ENCODE results near the gene CCDC88B. TPM values are rescaled to one million over a fixed set of nuclear protein-coding genes. Genes with fewer than 3 reads are reported as not detected.

The CCDC88B gene
- total RNA-seq, 2 experiments from 2014 or later: 103 to 127 TPM

DNA sequence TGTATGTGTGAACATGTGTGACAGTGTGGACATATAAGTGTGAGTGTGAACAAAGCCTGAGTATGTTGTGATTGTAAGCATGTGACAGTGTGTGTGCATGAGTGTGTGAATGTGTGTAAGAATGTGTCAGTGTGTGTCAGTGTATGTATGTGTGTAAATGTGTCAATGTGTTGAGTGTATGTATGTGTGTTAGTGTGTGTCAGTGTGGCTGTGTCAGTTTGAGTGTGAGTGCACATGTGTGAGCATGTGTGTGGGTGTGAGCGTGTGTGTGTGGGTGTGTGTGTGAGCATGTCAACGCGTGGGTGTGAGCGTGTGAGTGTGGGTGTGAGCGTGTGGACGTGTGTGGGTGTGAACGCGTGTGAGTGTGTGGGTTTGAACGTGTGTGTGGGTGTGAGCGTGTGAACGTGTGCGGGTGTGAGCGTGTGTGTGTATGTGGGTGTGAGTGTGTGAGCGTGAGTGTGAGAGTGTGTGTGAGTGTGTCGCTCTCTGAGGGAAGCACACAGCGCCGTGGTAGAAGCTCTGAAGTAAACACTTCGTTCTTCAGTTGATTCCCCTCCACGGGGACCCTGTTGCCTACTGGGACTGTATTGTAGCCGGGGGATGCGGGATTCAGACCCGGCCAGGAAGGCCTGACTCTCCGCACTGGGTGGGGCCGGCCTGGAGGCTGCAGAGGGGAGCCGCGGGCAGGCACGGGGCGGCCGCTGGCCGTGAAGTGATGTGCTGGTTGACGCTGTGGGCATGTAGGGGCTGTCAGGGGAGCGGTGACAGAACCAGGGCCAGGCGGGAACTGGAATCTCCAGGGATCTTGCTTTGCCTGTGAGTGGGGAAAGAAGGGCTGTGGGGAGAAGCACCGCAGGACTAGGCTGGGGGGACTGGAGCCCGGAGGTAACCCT lies 40.1 kb downstream of the CCDC88B start:
- POLR2A ChIA-PET: no interaction called here
- CTCF ChIA-PET: no interaction called here
- Mint-ChIP-seq H3K9me3 (no peaks in the 10 kb centered on the region), H3K4me1 (no peaks in the 10 kb centered on the region), H3K4me3 (no peak overlapping the region), H3K27me3 (no peaks in the 10 kb centered on the region), H3K36me3 (ENCODE audit: low read depth) (no peaks in the 10 kb centered on the region), H3K27ac (no peak overlapping the region)
- no peak for DNase-seq

DNA sequence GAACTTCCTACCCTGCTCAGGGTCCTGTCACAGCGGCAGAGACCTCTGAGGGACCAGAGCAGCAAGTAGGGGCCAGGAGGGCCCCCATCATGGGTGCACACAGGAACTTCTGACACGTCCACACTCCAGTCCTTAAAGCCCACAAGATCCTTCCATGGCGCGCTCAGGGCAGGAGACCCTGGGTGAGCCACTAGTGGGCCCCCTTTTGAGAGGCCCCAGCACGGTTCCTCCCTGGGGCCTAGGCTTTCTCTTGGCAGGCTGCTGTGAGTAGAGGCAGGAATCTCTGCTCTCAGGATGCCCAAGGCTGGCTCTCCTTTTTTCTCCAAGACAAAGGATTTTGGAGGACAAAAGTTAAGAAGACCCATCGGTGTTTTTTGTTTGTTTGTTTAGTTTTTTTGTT lies 41.3 kb downstream of the CCDC88B start:
- no peak for DNase-seq
- CTCF ChIA-PET: no interaction called here
- Mint-ChIP-seq H3K36me3 (ENCODE audit: low read depth) (no peaks in the 10 kb centered on the region), H3K4me1 (peaks cover 4% of the 10 kb centered on the region), H3K27ac (no peak overlapping the region), H3K9me3 (no peaks in the 10 kb centered on the region), H3K27me3 (no peaks in the 10 kb centered on the region), H3K4me3 (no peak overlapping the region)
- POLR2A ChIA-PET: no interaction called here

DNA sequence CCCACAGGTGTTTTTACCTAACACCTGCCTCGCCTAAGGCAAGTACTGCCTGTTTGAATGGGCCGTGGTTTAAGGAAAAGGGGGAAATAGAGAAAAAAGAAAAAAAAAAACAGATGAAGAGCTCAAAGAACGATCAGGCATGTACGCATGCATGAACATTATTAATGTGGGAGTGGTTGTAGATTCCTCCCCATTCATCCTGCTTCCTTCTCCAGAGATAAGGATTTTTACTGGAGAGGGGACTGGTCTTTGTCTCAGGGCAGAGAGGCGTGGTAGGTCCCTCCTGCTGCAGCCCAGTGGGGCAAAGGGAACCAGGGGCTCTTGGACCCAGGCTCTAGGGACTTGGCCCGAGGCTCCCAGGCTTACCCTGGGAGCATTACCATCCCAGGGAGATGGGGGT lies 42.0 kb downstream of the CCDC88B start:
- ChIA-PET CTCF (no interaction called here), POLR2A (no interaction called here)
- H3K27ac Mint-ChIP-seq: no peak overlapping the region
- peaks cover 7% of the 10 kb centered on the region for H3K4me1 Mint-ChIP-seq
- no peaks in the 10 kb centered on the region for H3K9me3 Mint-ChIP-seq
- DNase-seq: no peak
- no peak overlapping the region for H3K4me3 Mint-ChIP-seq
- H3K27me3 Mint-ChIP-seq: no peaks in the 10 kb centered on the region
- no peaks in the 10 kb centered on the region for H3K36me3 Mint-ChIP-seq (ENCODE audit: low read depth)

DNA sequence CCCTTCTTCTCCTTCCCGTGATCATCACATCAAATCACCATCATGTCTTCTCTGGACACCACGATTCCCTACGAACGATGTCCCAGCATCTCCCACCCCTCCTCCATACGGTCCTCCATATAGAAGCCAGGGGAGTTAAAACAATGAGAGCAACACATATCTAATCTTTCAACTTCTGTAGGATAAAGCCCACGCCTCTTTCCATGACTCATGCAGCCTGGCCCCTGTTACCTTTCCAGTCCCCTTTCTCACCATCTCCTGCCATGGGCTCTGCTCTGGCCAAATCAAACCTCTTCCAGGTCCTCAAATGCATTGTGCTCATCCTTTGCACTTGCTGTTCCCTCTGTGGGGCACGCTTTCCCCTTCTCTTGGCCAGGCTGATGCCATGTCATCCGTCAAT lies 42.6 kb downstream of the CCDC88B start:
- Mint-ChIP-seq H3K36me3 (ENCODE audit: low read depth) (no peaks in the 10 kb centered on the region), H3K9me3 (no peaks in the 10 kb centered on the region), H3K4me3 (no peak overlapping the region), H3K27ac (no peak overlapping the region), H3K4me1 (peaks cover 7% of the 10 kb centered on the region), H3K27me3 (no peaks in the 10 kb centered on the region)
- DNase-seq: no peak
- ChIA-PET POLR2A (no interaction called here), CTCF (interaction anchor here (0.6 kb wide), 1 partner anchor 1931 kb away, joined by 5 read pairs; no protein-coding TSS in a partner anchor)

DNA sequence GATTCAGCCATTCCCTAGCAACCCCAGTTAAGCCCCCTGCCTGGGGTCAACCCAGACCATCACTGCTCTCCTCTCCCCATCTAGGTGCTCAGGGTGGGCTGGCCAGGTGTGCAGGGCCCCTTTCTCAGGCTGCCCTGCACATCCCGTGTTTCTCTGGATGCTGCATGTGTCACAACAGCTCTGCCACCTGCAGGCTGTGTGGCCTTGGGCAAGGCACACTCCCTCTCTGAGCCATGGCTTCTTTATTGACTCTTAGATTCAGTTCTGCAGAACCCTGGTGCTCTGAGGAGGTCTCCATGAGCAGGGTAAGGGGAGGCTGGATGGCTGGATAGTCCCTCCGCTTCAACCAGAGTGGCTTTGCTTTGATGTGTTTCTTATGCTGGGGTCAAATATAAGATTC lies 43.6 kb downstream of the CCDC88B start:
- no peak overlapping the region for H3K4me3 Mint-ChIP-seq
- no peak for DNase-seq
- H3K27ac Mint-ChIP-seq: no peak overlapping the region
- no peaks in the 10 kb centered on the region for H3K27me3 Mint-ChIP-seq
- H3K4me1 Mint-ChIP-seq: peaks cover 7% of the 10 kb centered on the region
- ChIA-PET POLR2A (no interaction called here), CTCF (no interaction called here)
- no peaks in the 10 kb centered on the region for H3K36me3 Mint-ChIP-seq (ENCODE audit: low read depth)
- H3K9me3 Mint-ChIP-seq: no peaks in the 10 kb centered on the region

DNA sequence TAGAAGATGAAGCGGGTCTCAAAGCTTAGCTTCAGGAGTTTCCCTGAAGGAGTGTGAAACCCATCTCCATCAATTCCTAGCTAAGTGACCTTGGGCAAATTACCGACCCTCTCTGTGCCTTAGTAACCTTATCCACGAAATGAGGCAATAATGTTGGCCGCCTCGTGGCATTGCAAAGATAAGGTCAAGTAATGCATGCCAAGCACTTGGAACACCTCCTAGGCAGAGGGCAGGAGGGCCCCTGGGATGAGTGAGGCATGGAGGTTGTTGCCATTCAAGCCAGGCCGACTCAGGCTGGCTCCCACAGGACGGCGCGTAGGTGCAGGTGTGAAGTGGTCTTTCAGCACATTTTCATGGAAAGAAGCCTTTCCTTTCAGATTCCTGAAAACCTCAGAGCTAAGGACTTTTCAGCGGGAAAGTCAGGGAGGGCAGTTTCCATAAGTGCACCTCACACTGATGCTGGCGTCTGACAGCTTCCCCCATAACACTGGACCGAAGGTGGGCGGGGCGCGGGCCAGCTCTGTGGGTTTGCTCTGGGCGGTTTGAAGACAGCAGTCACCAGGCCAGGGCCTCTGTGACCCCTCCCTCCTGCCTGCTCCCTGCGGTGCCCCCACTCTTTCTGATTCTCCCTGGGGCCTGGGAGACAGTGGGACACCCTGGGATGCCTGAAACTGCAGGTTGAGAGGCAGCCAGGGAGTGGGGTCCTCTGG lies 44.2 kb downstream of the CCDC88B start:
- POLR2A ChIA-PET: no interaction called here
- H3K27ac Mint-ChIP-seq: no peak overlapping the region
- peaks cover 2% of the 10 kb centered on the region for H3K9me3 Mint-ChIP-seq
- H3K4me1 Mint-ChIP-seq: peaks cover 7% of the 10 kb centered on the region
- no peak overlapping the region for H3K4me3 Mint-ChIP-seq
- peaks cover under 1% of the 10 kb centered on the region for H3K27me3 Mint-ChIP-seq
- H3K36me3 Mint-ChIP-seq (ENCODE audit: low read depth): no peaks in the 10 kb centered on the region
- DNase-seq: no peak
- CTCF ChIA-PET: no interaction called here

DNA sequence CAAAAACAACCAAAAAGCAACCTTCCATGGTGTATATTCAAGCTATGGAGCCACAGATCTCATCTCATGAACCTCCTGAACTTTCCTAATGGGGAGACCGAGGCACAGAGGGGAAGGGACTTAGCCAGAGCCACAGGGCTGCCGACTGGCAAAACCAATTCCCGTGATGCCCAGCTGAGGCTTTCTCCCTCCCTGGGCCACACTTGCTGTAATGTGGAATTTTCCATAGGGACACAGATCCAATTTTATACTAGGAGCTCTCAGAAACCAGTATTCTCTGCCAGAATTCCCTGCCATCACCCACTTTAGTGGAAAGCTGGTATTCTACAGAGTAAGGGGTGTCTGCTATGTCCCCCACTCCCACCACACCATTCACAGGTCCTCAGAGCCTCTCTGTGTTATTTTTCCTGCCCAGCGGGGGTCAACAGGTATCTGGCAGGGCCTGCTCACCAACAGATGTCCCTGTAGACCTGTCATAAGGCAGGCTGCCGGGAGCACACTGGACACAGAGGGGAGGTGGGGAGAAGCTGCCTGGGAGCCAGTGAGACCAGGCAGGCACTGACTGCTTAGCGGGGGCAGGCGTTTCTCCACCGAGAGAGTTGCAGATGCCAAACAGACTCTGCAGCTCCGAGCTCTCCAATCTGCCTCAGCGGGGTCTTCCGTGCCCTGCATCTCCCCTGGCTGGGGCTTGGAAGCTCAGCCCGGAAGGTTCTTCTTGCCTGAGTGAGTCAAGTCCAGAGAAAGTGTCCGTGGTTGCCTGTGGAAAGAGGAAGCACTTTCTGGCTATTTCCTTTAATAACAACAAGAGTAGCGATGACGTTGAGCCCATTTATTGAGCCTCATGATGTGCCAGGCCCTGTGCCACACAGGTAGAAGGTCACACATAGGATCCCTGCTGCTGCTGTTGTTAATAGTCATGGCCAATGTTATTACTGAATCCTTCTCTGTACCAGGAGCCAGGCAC lies 45.3 kb downstream of the CCDC88B start:
- H3K27ac Mint-ChIP-seq: no peak overlapping the region
- peaks cover 8% of the 10 kb centered on the region for H3K9me3 Mint-ChIP-seq
- no peak overlapping the region for H3K4me3 Mint-ChIP-seq
- H3K36me3 Mint-ChIP-seq (ENCODE audit: low read depth): no peaks in the 10 kb centered on the region
- ChIA-PET CTCF (no interaction called here), POLR2A (no interaction called here)
- DNase-seq: no peak
- peaks cover 7% of the 10 kb centered on the region for H3K27me3 Mint-ChIP-seq
- H3K4me1 Mint-ChIP-seq: peaks cover 12% of the 10 kb centered on the region

DNA sequence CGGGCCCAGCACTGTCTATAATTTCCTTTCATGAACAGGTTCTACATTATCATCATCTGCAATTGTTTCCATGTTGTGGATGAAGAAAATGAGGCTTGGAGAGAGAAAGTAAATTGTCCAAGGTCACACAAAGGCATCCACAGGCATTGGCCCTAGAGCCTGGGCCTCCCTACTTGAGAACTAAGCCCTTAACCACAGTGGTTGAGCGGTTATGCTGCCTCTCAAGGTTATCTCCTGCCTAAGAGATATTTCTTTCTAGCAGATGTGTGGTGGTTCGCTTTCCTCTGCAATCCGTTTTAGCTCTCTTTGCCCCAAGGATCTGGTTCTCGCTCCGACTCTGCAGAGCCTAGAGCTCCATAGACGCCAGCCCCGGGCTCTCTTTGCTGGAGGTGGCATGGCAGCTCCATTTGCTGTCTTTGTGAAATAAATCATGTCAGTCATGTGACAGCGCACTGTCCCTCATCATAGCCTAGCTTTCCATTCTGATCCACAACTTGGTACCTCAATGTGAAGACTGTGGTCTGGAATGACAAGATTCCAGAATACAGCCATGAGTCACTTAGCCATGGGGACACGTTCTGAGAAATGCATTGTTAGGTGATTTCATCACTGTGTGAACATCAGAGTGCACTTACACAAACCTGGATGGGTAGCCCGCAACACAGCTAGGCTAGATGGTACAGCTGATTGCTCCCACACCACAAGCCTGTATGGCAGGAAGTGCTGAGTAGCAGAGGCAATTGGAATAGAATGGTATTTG lies 46.1 kb downstream of the CCDC88B start:
- Mint-ChIP-seq H3K9me3 (peaks cover 13% of the 10 kb centered on the region), H3K27me3 (peaks cover 7% of the 10 kb centered on the region), H3K4me3 (no peak overlapping the region), H3K4me1 (peaks cover 19% of the 10 kb centered on the region), H3K36me3 (ENCODE audit: low read depth) (no peaks in the 10 kb centered on the region), H3K27ac (peak overlapping the region; percentile 60)
- ChIA-PET CTCF (no interaction called here), POLR2A (no interaction called here)
- DNase-seq: no peak

DNA sequence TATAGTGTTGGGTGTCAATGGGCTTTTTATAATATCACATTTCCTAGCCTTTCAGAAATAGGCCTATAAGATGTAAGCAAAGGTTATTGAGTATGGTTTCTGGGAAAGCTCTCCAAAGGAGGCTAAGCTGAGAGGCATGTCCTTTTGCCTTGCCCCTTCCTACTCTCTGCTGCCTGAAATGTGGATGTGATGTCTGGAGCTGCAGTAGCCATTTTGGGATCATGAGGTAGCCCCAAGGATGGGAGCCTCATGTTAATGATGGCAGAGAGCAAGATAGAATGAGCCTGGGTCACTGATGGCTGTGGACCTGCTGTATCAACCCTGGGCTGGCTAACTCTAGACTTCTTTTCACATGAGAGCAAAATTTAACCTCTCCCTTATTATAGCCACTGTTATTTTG lies 47.9 kb downstream of the CCDC88B start:
- Mint-ChIP-seq H3K4me1 (peaks cover 26% of the 10 kb centered on the region), H3K36me3 (ENCODE audit: low read depth) (no peaks in the 10 kb centered on the region), H3K4me3 (no peak overlapping the region), H3K27me3 (peaks cover 7% of the 10 kb centered on the region), H3K9me3 (peaks cover 13% of the 10 kb centered on the region), H3K27ac (no peak overlapping the region)
- CTCF ChIA-PET: no interaction called here
- no peak for DNase-seq
- POLR2A ChIA-PET: no interaction called here

DNA sequence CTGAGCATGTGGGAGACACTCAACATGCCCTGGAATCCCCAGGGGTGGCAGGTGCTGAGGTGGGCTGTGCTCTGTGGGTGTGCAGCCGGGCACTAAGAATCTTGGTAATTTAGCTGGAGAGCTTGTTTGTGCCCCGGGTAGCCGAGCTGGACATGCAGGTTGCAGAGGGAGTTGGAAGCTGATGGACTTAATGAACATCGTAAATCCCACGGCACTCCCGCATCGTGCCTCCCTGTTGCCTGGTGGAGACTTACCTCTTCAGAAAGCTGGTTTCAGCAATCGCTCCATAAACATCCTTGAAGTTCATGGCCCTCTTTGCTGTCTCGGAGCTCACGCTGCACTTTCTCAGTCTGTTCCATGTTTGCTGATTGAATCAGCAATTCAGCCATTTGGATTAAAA lies 48.9 kb downstream of the CCDC88B start:
- Mint-ChIP-seq H3K27me3 (peaks cover 7% of the 10 kb centered on the region), H3K36me3 (ENCODE audit: low read depth) (no peaks in the 10 kb centered on the region), H3K27ac (no peak overlapping the region), H3K4me1 (peaks cover 26% of the 10 kb centered on the region), H3K9me3 (peaks cover 13% of the 10 kb centered on the region), H3K4me3 (no peak overlapping the region)
- no peak for DNase-seq
- ChIA-PET POLR2A (no interaction called here), CTCF (no interaction called here)

DNA sequence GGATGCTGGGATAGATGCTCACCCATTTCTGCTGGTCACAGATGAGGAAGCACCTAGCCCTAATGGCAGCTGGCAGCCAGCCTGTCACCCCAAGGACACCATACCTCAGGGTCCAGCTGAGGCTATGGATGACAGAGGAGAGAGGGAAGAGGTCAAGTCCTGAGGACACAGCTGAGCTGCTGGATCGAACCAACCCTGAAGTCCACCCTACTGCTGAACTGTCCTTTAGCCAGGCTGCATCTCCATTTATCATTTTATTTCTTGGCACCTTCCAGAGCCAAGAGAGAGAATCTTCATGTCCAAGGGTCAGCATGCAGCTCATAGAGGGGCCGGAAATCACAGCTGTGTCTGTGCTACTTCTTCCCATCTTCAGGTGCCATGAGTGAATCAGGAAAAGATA lies 49.8 kb downstream of the CCDC88B start:
- no peaks in the 10 kb centered on the region for H3K36me3 Mint-ChIP-seq (ENCODE audit: low read depth)
- POLR2A ChIA-PET: no interaction called here
- no peak overlapping the region for H3K27ac Mint-ChIP-seq
- DNase-seq: no peak
- CTCF ChIA-PET: interaction anchor here (1.5 kb wide), 1 partner anchor 59 kb away, joined by 3 read pairs; no protein-coding TSS in a partner anchor
- H3K9me3 Mint-ChIP-seq: peaks cover 13% of the 10 kb centered on the region
- H3K4me3 Mint-ChIP-seq: no peak overlapping the region
- peaks cover 26% of the 10 kb centered on the region for H3K4me1 Mint-ChIP-seq
- H3K27me3 Mint-ChIP-seq: peaks cover 7% of the 10 kb centered on the region

DNA sequence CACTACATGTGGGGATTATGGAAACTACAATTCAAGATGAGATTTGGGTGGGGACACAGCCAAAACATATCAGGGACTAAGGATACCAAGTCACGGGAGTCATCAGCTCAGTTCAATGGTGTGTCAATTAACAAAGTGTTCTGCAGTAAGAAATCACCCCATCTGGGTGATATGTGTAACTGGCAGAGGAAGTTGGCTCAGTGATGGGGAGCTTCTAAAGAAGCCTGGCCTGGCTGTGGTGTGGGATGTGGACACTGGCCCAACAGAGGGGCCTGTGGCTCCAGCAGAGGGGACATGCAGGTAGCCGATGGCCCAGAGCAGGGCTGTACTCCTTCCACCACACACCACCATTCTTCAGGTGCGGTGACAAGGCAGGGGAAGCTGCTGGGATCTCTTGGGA lies 50.6 kb downstream of the CCDC88B start:
- Mint-ChIP-seq H3K9me3 (peaks cover 13% of the 10 kb centered on the region), H3K4me3 (no peak overlapping the region), H3K36me3 (ENCODE audit: low read depth) (no peaks in the 10 kb centered on the region), H3K4me1 (peaks cover 26% of the 10 kb centered on the region), H3K27ac (no peak overlapping the region), H3K27me3 (peaks cover 8% of the 10 kb centered on the region)
- POLR2A ChIA-PET: interaction anchor here (0.5 kb wide), 1 partner anchor 1560 kb away, joined by 10 read pairs; no protein-coding TSS in a partner anchor
- CTCF ChIA-PET: interaction anchor here (0.6 to 1.5 kb wide), 2 partner anchors 37 to 59 kb away, joined by 3 to 6 read pairs; no protein-coding TSS in a partner anchor
- DNase-seq: no peak

All from activated CD4-positive, alpha-beta T cell treated with anti-CD3 and anti-CD28 coated beads, Interleukin-2, amount 10 ng/mL, durations not matched to agents 7 days and 5 days (primary cell).